ENCODE results near the gene SEMA3E.

DNA sequence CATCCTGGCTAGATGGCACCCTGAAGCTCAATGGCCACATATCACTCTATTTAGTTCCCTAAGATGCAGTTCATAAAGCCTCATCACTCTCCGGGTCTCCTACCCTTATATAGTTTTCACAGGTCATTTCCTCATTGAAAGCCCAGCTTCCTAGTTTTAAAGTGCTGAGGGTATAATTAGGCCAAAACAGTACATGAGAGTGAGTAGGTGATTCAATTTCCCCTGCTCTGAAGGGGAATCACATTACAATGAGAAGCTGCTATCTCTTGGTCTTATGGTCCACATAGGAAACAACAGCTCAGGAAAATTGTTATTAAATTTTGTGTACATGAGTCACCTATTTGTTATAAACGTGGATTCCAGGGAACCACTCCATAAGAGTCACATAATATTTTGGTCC lies 162.0 kb downstream of the SEMA3E start:
- TF ChIP-seq MTA2 (IDR thresholded peaks at IDR 0.05; ENCODE audit: low read depth) (no peak), EZH2 (IDR thresholded peaks at IDR 0.05; ENCODE audit: borderline replicate concordance, low read depth, low read length) (no peak), CREB1 (IDR thresholded peaks at IDR 0.05) (no peak), CREB1 (CRISPR knock-in tag; IDR thresholded peaks at IDR 0.05) (no peak), ZNF696 (CRISPR knock-in tag; conservative IDR thresholded peaks at IDR 0.05) (no peak), POLR2A (conservative IDR thresholded peaks at IDR 0.05) (no peak), TFAM (CRISPR knock-in tag; conservative IDR thresholded peaks at IDR 0.05) (no peak), ZNF24 (IDR thresholded peaks at IDR 0.05) (no peak), XRCC3 (IDR thresholded peaks at IDR 0.05) (no peak), ZNF561 (CRISPR knock-in tag; conservative IDR thresholded peaks at IDR 0.05) (no peak)
- TF ChIP-seq, protein P1, sequence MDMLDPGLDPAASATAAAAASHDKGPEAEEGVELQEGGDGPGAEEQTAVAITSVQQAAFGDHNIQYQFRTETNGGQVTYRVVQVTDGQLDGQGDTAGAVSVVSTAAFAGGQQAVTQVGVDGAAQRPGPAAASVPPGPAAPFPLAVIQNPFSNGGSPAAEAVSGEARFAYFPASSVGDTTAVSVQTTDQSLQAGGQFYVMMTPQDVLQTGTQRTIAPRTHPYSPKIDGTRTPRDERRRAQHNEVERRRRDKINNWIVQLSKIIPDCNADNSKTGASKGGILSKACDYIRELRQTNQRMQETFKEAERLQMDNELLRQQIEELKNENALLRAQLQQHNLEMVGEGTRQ (CRISPR knock-in tag; IDR thresholded peaks at IDR 0.05) = no peak
- TF ChIP-seq, protein P2, sequence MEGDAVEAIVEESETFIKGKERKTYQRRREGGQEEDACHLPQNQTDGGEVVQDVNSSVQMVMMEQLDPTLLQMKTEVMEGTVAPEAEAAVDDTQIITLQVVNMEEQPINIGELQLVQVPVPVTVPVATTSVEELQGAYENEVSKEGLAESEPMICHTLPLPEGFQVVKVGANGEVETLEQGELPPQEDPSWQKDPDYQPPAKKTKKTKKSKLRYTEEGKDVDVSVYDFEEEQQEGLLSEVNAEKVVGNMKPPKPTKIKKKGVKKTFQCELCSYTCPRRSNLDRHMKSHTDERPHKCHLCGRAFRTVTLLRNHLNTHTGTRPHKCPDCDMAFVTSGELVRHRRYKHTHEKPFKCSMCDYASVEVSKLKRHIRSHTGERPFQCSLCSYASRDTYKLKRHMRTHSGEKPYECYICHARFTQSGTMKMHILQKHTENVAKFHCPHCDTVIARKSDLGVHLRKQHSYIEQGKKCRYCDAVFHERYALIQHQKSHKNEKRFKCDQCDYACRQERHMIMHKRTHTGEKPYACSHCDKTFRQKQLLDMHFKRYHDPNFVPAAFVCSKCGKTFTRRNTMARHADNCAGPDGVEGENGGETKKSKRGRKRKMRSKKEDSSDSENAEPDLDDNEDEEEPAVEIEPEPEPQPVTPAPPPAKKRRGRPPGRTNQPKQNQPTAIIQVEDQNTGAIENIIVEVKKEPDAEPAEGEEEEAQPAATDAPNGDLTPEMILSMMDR (IDR thresholded peaks at IDR 0.05 in 2 of 3, conservative IDR thresholded peaks at IDR 0.05 in 1 of 3; ENCODE audit: insufficient read depth in 2 of 3, low read depth in 1 of 3, low read length in 3 of 3) = no peak
